ENCODE data around the gene SLC15A1.

The SLC15A1 gene

GRCh38 chr13:98719527-98720250 is 32.8 kb downstream of the SLC15A1 start:
- H3K4me3 ChIP-seq (ENCODE audit: low read length): no peak overlapping the region
- DNase-seq (ENCODE audit: low read depth, low spot score): no peak

- no peak for DNase-seq (ENCODE audit: low read depth, low spot score)
- no peak overlapping the region for H3K4me3 ChIP-seq (ENCODE audit: low read length)
These were observed 34.6 kb downstream of the SLC15A1 start for GRCh38 chr13:98717891-98718290.

DNA sequence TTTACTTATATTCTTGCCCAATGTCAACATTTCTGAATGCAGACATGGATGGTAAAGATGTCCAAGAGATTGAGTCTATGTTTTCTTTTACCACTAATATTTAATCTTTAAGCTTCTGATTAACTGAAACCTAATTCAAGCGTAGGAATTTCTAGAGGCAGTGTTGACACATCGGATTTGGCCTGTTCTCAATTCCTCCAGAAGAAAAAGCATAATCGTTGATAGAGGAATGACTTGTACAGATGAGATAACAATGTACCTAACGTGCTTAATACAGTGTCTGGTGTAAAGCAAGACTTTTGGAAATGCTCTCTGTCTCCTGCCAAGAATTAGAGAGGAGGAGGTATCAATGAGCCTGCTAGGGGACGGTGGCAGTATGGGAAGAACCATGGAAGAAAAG is 35.2 kb downstream of the SLC15A1 start:
- no peak overlapping the region for H3K4me3 ChIP-seq (ENCODE audit: low read length)
- DNase-seq (ENCODE audit: low read depth, low spot score): no peak

DNA sequence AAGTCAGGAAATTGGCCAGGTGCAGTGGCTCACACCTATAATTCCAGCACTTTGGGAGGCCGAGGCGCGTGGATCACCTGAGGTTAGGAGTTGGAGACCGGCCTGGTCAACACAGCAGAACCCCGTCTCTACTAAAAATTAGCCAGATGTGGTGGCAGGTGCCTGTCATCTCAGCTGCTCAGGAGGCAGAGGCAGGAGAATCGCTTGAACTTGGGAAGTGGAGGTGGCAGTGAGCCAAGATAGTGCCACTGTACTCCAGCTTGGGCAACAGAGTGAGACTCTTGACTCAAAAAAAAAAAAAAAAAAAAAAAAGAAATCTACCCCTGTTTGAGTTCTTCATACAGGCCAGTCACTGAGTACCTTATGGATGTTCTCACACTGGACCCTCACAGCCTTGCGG is 42.0 kb downstream of the SLC15A1 start:
- no peak for DNase-seq (ENCODE audit: low read depth, low spot score)
- no peak overlapping the region for H3K4me3 ChIP-seq (ENCODE audit: low read length)

GRCh38 chr13:98707281-98707999 is 45.0 kb downstream of the SLC15A1 start:
- H3K4me3 ChIP-seq (ENCODE audit: low read length): no peak overlapping the region
- DNase-seq (ENCODE audit: low read depth, low spot score): no peak

GRCh38 chr13:98706446-98707110 is 45.9 kb downstream of the SLC15A1 start:
- no peak for DNase-seq (ENCODE audit: low read depth, low spot score)
- H3K4me3 ChIP-seq (ENCODE audit: low read length): no peak overlapping the region

GRCh38 chr13:98697791-98698190 is 54.7 kb downstream of the SLC15A1 start:
- DNase-seq (ENCODE audit: low read depth, low spot score): no peak
- no peak overlapping the region for H3K4me3 ChIP-seq (ENCODE audit: low read length)

GRCh38 chr13:98693756-98694155 is 58.7 kb downstream of the SLC15A1 start:
- no peak overlapping the region for H3K4me3 ChIP-seq (ENCODE audit: low read length)
- no peak for DNase-seq (ENCODE audit: low read depth, low spot score)

- DNase-seq (ENCODE audit: low read depth, low spot score): no peak
- no peak overlapping the region for H3K4me3 ChIP-seq (ENCODE audit: low read length)
These were observed 61.1 kb downstream of the SLC15A1 start for GRCh38 chr13:98691360-98691759.

- H3K4me3 ChIP-seq (ENCODE audit: low read length): no peak overlapping the region
- no peak for DNase-seq (ENCODE audit: low read depth, low spot score)
These were observed 62.0 kb downstream of the SLC15A1 start for GRCh38 chr13:98690348-98691022.

DNA sequence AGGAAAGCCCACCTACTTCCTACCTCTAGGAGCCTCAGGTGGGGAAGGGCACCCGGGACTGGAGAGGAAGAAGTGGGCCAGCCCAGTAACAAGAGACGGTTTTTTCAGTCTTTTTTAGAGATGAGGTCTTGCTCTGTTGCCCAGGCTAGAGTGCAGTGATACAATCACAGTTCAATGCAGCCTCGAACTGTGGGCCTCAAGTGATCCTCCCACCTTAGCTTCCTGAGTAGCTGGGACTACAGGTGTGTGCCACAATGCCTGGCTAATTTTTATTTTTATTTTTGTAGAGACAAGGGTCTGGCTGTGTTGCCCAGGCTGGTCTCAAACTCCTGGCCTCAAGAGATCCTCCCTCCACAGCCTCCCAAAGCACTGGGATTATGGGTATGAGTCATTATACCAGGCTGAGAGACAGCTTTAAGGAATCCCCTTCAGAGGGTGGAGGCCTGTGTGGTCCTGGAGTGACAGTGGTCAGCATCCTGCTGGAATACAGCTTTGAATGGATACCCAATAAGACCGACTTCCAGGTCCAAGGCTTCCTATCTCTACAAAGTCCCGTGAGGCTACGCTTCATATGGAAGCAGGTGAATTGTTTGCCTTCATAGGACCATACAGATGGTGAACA is 63.0 kb downstream of the SLC15A1 start:
- H3K4me3 ChIP-seq (ENCODE audit: low read length): no peak overlapping the region
- DNase-seq (ENCODE audit: low read depth, low spot score): no peak

GRCh38 chr13:98688373-98688772 is 64.1 kb downstream of the SLC15A1 start:
- DNase-seq (ENCODE audit: low read depth, low spot score): no peak
- H3K4me3 ChIP-seq (ENCODE audit: low read length): no peak overlapping the region

- H3K4me3 ChIP-seq (ENCODE audit: low read length): no peak overlapping the region
- no peak for DNase-seq (ENCODE audit: low read depth, low spot score)
These were observed 65.2 kb downstream of the SLC15A1 start for GRCh38 chr13:98687319-98687718.

DNA sequence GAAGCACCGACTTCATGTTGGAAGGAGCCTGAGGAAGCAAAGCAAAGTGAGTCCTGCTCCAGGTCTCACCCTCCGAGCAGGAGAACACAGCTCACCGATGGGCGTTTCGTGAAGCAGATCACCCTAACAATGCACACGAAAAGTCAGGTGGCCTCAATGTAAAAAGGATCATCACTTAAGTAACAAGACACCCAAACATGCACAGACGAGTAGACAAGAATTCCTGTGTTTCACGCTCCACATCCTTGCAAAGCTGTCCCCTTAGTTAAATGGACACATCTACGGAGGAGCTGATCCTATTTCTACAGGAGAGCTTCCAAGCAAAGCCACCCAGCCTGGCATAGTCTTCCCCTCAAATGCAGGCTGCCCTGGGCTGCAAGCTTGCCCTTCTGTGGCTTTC is 66.2 kb downstream of the SLC15A1 start:
- no peak overlapping the region for H3K4me3 ChIP-seq (ENCODE audit: low read length)
- no peak for DNase-seq (ENCODE audit: low read depth, low spot score)

DNA sequence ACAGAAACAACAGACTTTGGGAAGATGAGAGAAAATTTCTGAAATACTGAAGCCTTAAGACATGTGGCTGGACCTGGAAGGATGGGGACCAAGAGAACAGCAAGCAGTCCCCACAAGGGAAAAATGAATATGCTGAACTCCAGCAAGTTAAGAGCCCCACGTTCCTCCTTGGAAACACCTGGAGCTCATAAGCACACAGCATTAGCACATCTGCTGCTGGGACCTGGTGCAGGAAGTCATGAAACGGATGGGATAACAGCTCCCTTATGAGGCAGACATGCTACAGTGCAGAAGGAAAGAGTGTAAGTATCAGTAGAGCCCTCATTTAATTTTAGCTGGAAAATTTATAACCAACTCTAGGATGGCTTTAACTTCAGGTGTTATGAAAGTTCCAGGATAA is 67.3 kb downstream of the SLC15A1 start:
- no peak for DNase-seq (ENCODE audit: low read depth, low spot score)
- no peak overlapping the region for H3K4me3 ChIP-seq (ENCODE audit: low read length)

GRCh38 chr13:98681049-98681448 is 71.4 kb downstream of the SLC15A1 start:
- no peak for DNase-seq (ENCODE audit: low read depth, low spot score)
- no peak overlapping the region for H3K4me3 ChIP-seq (ENCODE audit: low read length)

DNA sequence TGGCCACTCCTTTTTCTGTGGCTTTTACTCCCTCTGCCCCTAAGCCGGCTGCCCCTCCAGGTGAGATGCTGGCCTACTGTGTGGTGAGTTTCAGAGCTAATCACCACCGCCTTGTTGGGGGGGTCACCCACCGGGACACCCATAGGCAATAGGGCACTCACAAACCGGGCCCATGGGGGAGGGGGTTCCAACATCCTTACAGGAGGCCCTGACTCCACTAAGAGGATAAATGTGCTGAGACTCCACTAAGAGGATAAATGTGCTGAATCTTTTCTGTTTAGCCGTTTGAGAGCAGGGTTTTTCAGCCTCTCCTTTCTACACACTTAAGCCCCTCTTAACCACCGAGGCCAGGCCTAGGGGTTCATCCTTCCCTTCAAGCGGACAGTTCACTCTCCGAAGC is 73.7 kb downstream of the SLC15A1 start:
- DNase-seq (ENCODE audit: low read depth, low spot score): no peak

GRCh38 chr13:98677398-98677797 is 75.1 kb downstream of the SLC15A1 start:
- no peak overlapping the region for H3K4me3 ChIP-seq (ENCODE audit: low read length)

More for the DNA sequence above, 73.7 kb downstream of the SLC15A1 start:
- no peak overlapping the region for H3K4me3 ChIP-seq (ENCODE audit: low read length)

DNA sequence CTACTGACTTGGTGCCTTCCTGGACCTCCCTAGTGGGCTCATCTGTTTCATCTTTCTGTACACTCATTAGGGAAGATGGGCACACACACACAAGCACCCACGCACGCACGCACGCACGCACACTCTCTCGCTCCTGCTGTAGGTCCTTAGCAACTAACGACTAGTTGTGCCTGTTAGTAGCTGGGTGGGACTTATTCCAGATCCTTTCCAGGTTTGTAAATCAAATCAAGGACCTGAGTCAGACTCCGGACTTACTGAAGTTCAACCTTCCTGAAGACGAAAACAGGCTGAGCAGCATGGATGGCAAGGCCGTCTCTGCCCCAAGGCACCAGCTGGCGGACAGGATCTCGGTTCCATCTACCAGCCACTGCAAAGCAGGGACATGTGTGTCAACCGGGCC is 76.2 kb downstream of the SLC15A1 start:
- no peak for DNase-seq (ENCODE audit: low read depth, low spot score)
- no peak overlapping the region for H3K4me3 ChIP-seq (ENCODE audit: low read length)

More at GRCh38 chr13:98677398-98677797, 75.1 kb downstream of the SLC15A1 start:
- no peak for DNase-seq (ENCODE audit: low read depth, low spot score)
